CD4-positive, alpha-beta T cell (primary cell): ENCODE measurements around the gene RSRC1. TPM values are rescaled to one million over a fixed set of nuclear protein-coding genes. Genes with fewer than 3 reads are reported as not detected.

Source experiments
- ATAC-seq: fragments of 200-7000 bp; cut with Tn5 transposase; one replicate; pipeline ENCODE4 v1.10.0; 2022; ENCODE audit warnings: mild to moderate bottlenecking; ENCODE audit not compliant: poor library complexity
- CTCF ChIA-PET: fragments of 350-600 bp; sonication (Branson Sonifier 250); formaldehyde crosslinking; loops from one replicate; lab custom pipeline; 2021; ENCODE audit warnings: antibody characterized with exemption, inconsistent platforms; lab: Charles Lee
- POLR2A ChIA-PET: fragments of 350-600 bp; sonication (Branson Sonifier 250); formaldehyde crosslinking; loops from one replicate; lab custom pipeline; 2021; ENCODE audit warnings: antibody characterized with exemption, inconsistent platforms; lab: Charles Lee
- DNase-seq, 14 experiments: peaks; one replicate each; pipeline ENCODE4 v3.0.0-alpha.2; 2013 to 2020; ENCODE audit warnings: mixed read lengths in 2 of 14
- H3K27ac ChIP-seq, 2 donors: one replicate each; pipeline versions ENCODE4 v1.5.1 to v1.7.0; 2013; ENCODE audit warnings: low read length in 2 of 2, low read depth in 1 of 2, mild to moderate bottlenecking in 1 of 2
- H3K27me3 ChIP-seq, 2 experiments: 1 replicate in 1 of 2; 2 replicates in 1 of 2; pipeline versions ENCODE4 v1.6.1 to v1.7.0; 2013; ENCODE audit warnings: low read length in 2 of 2, control low read depth in 1 of 2, mild to moderate bottlenecking in 1 of 2, moderate library complexity in 1 of 2; ENCODE audit not compliant: insufficient read depth in 2 of 2, control insufficient read depth in 1 of 2
- H3K36me3 ChIP-seq: one replicate; pipeline ENCODE4 v1.6.1; 2013; ENCODE audit warnings: low read length, control low read depth; ENCODE audit not compliant: insufficient read depth
- H3K4me1 ChIP-seq: one replicate; pipeline ENCODE4 v1.6.1; 2013; ENCODE audit warnings: low read length, control low read depth; ENCODE audit not compliant: insufficient read depth
- H3K4me3 ChIP-seq: one replicate; pipeline ENCODE4 v1.5.1; 2013; ENCODE audit warnings: mild to moderate bottlenecking, low read length, moderate library complexity
- H3K9me3 ChIP-seq, 2 experiments: 1 replicate in 1 of 2; 2 replicates in 1 of 2; pipeline versions ENCODE4 v1.6.1 to v1.7.0; 2013; ENCODE audit warnings: low read length in 2 of 2, mild to moderate bottlenecking in 2 of 2, control low read depth in 1 of 2, moderate library complexity in 1 of 2; ENCODE audit not compliant: control insufficient read depth in 1 of 2, insufficient read depth in 1 of 2
- H3K27ac Mint-ChIP-seq: one replicate; pipeline ENCODE4 v1.8.0; 2020; ENCODE audit warnings: mixed read lengths
- H3K27me3 Mint-ChIP-seq: one replicate; pipeline ENCODE4 v1.8.0; 2021; ENCODE audit warnings: mixed read lengths
- H3K36me3 Mint-ChIP-seq: one replicate; pipeline ENCODE4 v1.8.0; 2021; ENCODE audit warnings: low read depth, mixed read lengths
- H3K4me1 Mint-ChIP-seq: one replicate; pipeline ENCODE4 v1.8.0; 2021; ENCODE audit warnings: low read depth, mixed read lengths
- H3K4me3 Mint-ChIP-seq: one replicate; pipeline ENCODE4 v1.8.0; 2020; ENCODE audit warnings: mild to moderate bottlenecking, mixed read lengths
- H3K9me3 Mint-ChIP-seq: one replicate; pipeline ENCODE4 v1.8.0; 2020; ENCODE audit warnings: mixed read lengths
- CTCF ChIP-seq: fragments of 200-600 bp; IDR thresholded peaks from one replicate; pipeline ENCODE4 v1.8.0; 2022; ENCODE audit warnings: antibody characterized with exemption, mild to moderate bottlenecking
- intact Hi-C, 2 experiments: fragments of 100-400 bp; cut with DNase I in 1 of 2; cut with micrococcal nuclease in 1 of 2; formaldehyde crosslinking; loops; one replicate each; pipeline versions ENCODE4 v1.15.1 to v1.9.0; 2023 to 2025; cut with DNase I, micrococcal nuclease
- total RNA-seq, 174 experiments: library from RNA in 2 of 174; stranded (reverse) in 2 of 174; gene quantifications; one replicate each; pipeline ENCODE4 v1.2.3 and lab custom pipeline; 2021 to 2026

The RSRC1 gene
- total RNA-seq, 2 experiments from 2014 or later, result 22.3 to 24.6 TPM

- DNase-seq (no peak), ATAC-seq (no peak)
- Mint-ChIP-seq H3K36me3 (no peaks in the 10 kb centered on the region), H3K27ac (no peak overlapping the region), H3K4me3 (no peak overlapping the region), H3K4me1 (no peaks in the 10 kb centered on the region), H3K27me3 (peaks cover 43% of the 10 kb centered on the region), H3K9me3 (no peaks in the 10 kb centered on the region)
- Histone ChIP-seq H3K36me3 (no peaks in the 10 kb centered on the region), H3K27ac (no peak overlapping the region), H3K27me3 (peaks cover 5 to 11% of the 10 kb centered on the region in 2 experiments), H3K4me1 (no peaks in the 10 kb centered on the region), H3K4me3 (no peak overlapping the region), H3K9me3 (no peaks in the 10 kb centered on the region)
- intact Hi-C loops, result no loop called here
- CTCF ChIA-PET, result no interaction called here
- POLR2A ChIA-PET, result no interaction called here
- TF ChIP-seq CTCF, result no peak
Measured at GRCh38 chr3:158074591-158074990, 35.3 kb upstream of the RSRC1 start.

GRCh38 chr3:158079599-158079998 lies 30.3 kb upstream of the RSRC1 start:
- no peaks in the 10 kb centered on the region for H3K4me1 ChIP-seq
- TF ChIP-seq CTCF, result no peak
- H3K27ac Mint-ChIP-seq, result no peak overlapping the region
- ChIA-PET POLR2A (no interaction called here), CTCF (no interaction called here)
- no peak overlapping the region for H3K4me3 ChIP-seq
- H3K4me1 Mint-ChIP-seq, result no peaks in the 10 kb centered on the region
- no peaks in the 10 kb centered on the region for H3K36me3 Mint-ChIP-seq
- no peaks in the 10 kb centered on the region for H3K36me3 ChIP-seq
- intact Hi-C loops, result no loop called here
- ATAC-seq (no peak), DNase-seq (no peak)
- no peaks in the 10 kb centered on the region for H3K9me3 ChIP-seq
- H3K4me3 Mint-ChIP-seq, result no peak overlapping the region
- peaks cover 50% of the 10 kb centered on the region for H3K27me3 Mint-ChIP-seq
- no peak overlapping the region for H3K27ac ChIP-seq
- peaks cover 5 to 15% of the 10 kb centered on the region in 2 experiments for H3K27me3 ChIP-seq
- no peaks in the 10 kb centered on the region for H3K9me3 Mint-ChIP-seq

- ATAC-seq (no peak), DNase-seq (no peak)
- Mint-ChIP-seq H3K4me3 (no peak overlapping the region), H3K9me3 (no peaks in the 10 kb centered on the region), H3K27me3 (peaks cover 63% of the 10 kb centered on the region), H3K36me3 (no peaks in the 10 kb centered on the region), H3K4me1 (no peaks in the 10 kb centered on the region), H3K27ac (no peak overlapping the region)
- CTCF ChIA-PET, result interaction anchor here (1.2 kb wide), 1 partner anchor 16 kb away, joined by 3 read pairs; no protein-coding TSS in a partner anchor
- Histone ChIP-seq H3K9me3 (peaks cover 0 to 3% of the 10 kb centered on the region in 2 experiments), H3K4me3 (no peak overlapping the region), H3K27ac (no peak overlapping the region), H3K36me3 (no peaks in the 10 kb centered on the region), H3K27me3 (peaks cover 0 to 40% of the 10 kb centered on the region in 2 experiments), H3K4me1 (no peaks in the 10 kb centered on the region)
- TF ChIP-seq CTCF, result no peak
- intact Hi-C loops, result no loop called here
- POLR2A ChIA-PET, result interaction anchor here (0.6 kb wide), 1 partner anchor 22 kb away, joined by 3 read pairs; no protein-coding TSS in a partner anchor
Measured at GRCh38 chr3:158084651-158085050, 25.2 kb upstream of the RSRC1 start.
